NCI-H524 treated with DMSO at 0.1 percent for 48 hours (cell line): ENCODE measurements around the gene SOX13.
"Not testable (repeated sequence)": the region's sequence is repeated elsewhere in the genome, so short reads cannot be mapped to it uniquely, and the experiment has no call there.

Source experiments
- DNase-seq: peaks from one replicate; lab custom pipeline; 2025; lab: John Stamatoyannopoulos, UW

SOX13 gene

DNA sequence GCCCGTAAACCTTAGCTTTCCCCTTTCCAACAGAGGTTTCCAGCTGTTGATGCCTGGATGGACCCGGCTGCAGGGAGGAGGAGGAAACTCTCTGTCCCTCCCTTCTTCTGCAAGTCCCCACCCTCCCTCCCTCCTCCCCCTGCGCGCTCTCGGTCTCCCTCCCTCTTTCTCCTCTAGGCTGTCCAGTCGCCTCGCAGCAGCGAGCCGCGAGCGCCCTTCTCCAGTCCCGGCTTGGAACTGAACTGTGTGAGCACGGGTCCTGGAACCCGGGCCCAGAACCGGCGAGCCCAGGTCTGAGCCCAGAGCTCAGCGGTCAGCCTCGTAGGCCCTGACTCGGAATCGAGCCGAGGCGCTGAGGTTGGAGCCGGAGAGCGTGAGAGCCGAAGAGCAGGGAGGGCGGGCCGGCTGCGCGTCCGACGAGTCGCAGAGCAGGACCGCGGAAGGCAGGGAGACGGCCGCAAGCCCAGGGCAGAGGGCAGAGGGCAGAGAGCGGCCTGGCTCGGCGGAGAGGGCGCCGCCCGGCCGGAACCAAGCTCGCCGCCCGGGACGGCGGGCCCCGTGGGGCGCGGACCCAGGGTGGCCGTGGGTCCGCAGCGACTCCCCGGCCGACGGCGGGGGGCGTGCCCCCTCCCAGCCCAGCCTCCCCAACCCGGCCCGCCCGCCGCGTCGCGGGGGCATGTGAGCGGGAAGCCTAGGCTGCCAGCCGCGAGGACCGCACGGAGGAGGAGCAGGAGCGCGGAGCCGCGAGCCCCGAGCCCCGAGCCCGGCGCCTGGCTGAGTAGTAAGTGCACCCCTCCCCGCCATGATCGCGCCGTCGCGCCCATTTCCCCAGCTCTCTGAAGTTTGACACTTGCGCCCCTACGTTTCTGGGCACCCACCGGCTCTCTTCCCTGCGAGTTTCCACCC, at the start of gene SOX13:
Gene SOX13, plus strand, starts transcription at position 185 of the 906 bp plus-strand sequence. CDS start 39,801 bp downstream, outside the sequence.
- DNase-seq, result no peak

DNA sequence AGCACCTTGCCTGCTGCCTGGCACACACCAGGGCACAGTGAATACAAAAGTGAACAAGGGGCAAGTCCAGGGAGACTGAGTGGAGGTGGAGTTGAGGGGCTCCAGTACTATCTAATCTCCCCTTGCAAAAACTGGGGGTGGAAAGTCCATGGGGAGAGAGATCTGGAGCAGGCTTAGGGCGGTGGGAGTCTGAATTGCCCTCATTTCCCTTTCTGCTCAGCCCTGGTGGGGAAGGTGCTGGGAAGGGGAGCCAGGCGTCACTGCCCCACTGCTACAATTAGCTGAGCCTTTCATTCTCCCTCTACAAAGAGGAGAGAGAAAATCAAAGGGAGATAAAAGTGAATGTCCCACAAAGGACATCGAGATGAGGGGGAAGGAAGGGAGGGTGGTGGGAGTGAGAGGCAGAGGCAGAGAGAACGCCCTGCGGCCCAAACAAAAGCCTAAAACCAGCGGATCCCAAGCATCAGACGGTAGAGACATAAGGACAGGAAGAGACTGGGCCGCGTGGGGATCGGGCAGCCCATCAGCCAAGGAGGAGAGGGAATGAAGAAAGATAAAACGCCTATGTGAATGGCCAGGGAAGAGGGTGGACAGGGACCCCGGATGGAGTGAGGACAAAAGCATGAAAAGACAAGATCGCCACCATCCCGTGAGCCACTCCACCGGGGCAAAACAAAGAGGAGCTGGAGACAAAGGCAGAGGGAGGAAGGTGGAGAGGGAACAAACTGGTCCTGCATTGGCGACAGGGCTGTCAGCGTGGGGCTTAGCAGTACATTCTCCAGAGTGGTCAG, 46.8 kb upstream of the SOX13 start:
- DNase-seq, result no peak

GRCh38 chr1:204027446-204027845, 45.5 kb upstream of the SOX13 start:
- no peak for DNase-seq

GRCh38 chr1:204029016-204029415, 43.9 kb upstream of the SOX13 start:
- DNase-seq, result no peak

DNA sequence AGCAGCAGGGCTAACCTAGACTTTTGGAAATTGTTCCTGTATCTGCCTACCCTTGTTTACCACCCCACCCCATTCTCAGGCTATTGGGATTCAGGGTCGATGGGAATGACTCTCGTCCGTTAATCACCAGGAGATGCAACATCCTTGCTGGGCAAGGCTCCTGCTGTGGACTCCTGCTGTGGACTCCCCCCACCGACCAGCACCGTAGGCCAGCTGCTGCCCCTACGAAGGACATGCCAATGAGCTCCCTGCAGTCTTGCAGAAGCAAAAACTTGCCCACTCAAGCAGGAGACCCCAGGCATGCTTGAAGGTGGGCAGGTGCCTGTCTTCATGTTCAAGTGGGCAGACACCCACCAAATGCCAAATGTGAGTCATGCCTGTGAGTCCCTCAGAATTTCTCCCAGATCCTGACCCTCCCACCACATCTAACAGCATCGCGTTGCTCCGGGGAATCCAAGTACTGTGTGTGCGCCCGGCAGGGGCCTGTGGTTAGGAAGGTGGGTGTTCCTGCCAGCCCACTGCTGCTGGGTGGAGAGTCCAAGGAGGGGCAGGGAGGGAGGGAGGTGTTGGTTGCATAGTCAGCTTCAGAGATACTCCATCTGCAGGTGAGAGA, 41.7 kb upstream of the SOX13 start:
- DNase-seq, result no peak

GRCh38 chr1:204032642-204033235, 40.2 kb upstream of the SOX13 start:
- peak; percentile 12 for DNase-seq

DNA sequence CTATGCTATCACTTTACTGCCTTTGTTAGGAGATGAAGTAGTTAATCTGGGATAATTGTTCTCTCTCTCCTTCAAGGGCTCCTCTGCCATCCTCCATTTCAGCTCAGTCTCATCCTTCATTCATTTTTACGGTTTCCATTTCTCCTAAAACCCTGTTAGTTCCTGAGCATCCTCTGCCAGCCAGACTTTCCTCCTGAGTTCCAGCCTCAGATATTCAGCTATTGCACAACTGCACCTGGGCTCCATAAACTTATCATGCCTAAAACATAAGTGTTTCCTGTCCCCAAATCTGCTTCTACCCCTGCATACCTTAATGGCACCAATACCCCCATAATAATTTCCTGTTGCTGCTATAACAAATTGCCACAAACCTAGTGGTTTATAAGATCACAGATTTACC, 39.6 kb upstream of the SOX13 start:
- no peak for DNase-seq

DNA sequence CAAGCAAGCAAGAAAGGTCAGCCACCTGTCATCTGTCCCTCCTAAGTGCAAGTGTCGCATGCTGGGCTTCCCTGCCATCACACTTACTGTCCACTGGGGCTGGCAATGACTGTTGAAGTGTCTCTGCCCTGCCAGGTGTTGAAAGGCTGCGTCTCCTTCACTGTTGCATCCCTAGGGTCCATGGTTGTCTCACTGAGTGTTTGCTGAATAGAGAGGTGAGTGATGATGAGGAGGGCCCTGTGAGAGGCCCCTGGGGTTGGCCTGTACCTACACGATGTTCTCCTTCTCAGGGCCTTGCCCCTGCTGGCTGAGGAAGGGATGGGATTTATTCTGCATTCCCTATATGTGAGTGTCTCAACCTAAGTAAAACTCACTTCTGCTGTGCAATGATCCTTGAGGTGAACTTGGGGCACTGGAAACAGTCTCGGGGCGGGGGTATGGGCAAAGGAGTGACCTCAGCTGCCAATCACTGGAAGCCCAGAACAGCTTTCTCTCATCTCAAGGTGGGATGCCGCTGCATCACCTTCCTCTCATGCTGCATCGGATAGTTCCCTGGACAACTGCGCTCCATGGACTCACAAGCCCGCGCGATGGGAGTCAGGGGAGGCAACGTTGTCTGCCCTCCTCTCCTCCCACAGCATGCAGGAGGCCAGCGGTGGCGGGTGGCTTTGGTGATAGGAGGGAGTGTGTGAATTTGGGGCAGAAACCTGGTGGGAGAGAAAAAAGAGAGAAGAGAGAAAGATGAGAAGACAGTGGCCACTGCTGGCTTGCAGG, 35.8 kb upstream of the SOX13 start:
- no peak for DNase-seq

GRCh38 chr1:204041232-204041767, 31.6 kb upstream of the SOX13 start:
- no peak for DNase-seq

DNA sequence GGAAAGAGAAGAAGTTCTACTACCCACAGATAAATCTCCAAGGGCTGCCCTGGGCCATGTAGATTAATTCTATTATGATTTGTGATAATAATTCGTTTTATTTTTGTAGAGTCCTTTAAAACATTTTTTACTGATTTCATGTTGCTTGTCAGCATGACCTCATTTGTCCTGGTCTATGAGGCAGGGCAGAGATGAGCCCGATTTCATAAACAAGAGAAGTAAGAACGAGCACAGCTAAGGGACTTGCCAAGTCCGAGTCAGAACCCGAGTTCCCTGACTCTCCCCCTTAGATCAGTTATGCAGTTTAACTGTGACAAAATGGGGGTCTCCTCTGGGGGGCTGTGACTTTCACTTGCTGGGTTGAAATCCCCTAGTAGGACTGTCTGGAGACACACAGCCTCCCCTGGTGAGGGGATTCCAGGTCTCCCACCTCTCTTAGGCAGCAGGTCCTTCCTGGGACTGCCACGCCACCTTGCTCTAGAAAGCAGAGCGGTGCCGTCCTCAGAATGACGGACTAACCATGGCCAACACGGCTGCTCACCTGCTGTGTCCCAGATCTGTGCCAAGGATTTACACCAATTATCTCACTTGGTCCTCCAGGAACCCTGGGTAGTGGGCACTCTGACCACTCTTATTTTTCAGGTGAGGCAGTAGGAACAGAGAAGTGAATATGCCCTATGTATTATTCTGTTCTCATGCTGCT, 31.0 kb upstream of the SOX13 start:
- no peak for DNase-seq

DNA sequence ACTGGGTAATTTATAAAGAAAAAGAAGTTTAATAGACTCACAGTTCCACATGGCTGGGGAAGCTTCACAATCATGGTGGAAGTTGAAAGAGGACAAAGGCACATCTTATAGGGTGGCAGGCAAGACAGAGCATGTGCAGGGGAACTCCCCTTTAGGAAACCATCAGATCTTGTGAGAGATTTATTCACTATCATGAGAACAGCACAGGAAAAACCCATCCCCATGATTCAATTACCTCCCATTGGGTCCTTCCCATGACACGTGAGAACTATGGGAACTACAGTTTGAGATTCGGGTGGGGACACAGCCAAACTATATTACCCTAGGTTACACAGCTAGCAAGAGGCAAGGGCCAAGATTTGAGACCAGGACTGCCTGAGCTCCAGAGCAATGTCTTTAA, 30.4 kb upstream of the SOX13 start:
- DNase-seq, result no peak

GRCh38 chr1:204043680-204044079, 29.2 kb upstream of the SOX13 start:
- DNase-seq, result no peak

DNA sequence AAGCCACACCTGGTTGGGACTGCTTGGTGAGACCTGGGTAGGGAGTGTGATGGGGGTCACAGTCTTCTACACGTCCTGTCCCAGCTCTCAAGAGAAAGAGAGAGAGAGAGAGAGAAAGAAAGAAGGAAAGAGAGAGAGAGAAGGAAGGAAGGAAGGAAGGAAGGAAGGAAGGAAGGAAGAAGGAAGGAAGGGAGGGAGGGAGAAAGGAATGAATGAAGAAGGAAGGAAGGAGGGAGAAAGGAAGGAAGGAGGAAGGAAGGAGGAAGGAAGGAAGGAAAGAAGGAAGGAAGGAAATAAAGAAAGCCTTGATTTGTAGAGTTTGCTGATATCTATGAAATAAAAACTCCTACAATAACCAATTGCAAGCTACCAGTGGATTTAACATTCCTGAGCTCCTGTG, 28.5 kb upstream of the SOX13 start:
- no peak for DNase-seq

DNA sequence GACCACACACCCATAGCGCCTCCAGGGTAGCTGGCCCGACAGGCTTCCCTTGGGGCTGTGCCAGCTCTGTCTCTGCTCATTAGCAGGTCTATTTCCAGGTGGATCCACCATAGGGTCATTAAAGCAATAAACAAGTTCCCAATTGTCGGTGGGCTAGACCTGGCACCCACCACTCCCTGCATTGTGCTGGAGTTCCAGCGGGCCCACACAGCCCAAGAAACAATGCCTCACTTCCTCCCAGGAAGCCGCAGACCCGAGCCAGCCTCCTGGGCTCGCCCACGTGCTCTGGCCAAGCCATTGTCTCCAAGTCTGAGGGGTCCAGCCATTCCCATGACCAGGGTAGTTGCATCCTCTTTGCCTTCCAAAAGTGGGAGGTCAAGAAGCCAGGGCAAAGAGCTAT, 27.5 kb upstream of the SOX13 start:
- no peak for DNase-seq

DNA sequence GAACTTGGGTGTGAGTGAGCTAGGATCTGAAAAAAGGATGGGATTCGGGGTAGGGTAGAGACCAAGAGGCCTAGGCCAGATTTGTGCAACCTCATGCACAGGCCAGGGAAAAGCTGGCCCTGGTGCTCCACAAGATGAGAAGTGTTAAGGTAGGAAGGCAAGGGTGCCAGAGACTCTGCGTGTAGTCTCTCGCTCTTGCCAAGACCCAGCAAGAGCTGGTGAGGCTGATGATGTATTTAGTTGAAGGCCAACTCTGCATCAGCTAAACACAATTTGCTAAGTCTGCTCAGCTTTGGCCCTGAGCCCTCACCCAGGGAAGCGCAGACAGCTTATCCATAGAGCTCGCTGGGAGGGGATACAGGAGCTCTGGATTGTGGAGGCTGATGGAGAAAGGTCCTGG, 26.6 kb upstream of the SOX13 start:
- no peak for DNase-seq

- DNase-seq, result not testable (repeated sequence)
Measured at GRCh38 chr1:204048796-204049195, 24.1 kb upstream of the SOX13 start.

DNA sequence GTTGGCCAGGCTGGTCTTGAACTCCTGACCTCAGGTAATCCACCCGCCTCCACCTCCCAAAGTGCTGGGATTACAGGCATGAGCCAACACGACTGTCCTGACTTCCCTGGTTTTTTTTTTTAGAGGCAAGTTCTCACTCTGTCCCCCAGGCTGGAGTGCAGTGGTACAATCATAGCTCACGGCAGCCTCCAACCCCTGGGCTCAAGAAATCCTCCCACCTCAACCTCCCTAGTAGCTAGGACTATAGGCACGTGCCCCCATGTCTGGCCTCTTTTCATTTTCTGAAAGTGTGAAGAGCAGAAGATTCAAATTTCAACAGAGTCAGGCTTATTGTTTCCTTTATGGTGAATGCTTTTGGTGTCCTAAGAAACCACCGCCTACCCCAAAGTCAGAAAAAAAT, 21.7 kb upstream of the SOX13 start:
- DNase-seq, result no peak

- DNase-seq, result no peak
Measured at GRCh38 chr1:204051718-204052117, 21.2 kb upstream of the SOX13 start.

- DNase-seq, result no peak
Measured at GRCh38 chr1:204053893-204054292, 19.0 kb upstream of the SOX13 start.

DNA sequence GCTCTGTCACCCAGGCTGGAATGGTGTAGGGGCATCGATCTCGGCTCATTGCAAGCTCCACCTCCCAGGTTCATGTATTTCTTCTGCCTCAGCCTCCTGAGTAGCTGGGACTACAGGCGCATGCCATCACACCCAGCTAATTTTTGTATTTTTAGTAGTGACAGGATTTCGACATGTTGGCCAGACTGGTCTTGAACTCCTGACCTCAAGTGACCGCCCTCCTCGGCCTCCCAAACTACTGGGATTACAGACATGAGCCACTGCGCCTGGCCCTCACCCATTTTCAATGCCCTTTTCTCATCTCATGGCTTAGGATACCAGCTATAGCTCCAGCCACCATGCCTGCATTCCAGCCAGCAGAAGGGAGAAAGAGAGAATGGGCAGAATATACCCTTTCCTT, 12.9 kb upstream of the SOX13 start:
- DNase-seq, result no peak

DNA sequence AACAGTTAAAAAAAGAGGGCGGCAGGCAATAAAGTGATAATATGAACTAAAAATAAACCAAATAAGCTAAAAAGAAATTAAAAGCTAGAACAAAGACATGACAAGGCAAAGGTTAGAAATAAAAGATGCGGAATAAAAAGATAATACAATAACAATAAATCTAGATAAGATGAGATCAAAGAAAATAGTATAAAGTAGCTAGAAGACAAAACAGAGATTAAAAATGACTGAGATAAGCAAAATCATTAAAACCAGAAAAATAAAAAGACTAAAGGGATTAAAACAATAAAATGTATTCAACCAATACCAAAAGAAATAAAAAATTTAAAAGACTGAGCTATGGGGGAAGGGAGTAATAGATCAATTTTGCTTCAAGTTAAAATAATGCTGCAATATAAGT, 10.8 kb upstream of the SOX13 start:
- DNase-seq, result no peak
